Measurements from ENCODE around the gene LUZP2.
"Not testable (repeated sequence)": the region's sequence is repeated elsewhere in the genome, so short reads cannot be mapped to it uniquely, and the experiment has no call there.

Gene LUZP2

DNA sequence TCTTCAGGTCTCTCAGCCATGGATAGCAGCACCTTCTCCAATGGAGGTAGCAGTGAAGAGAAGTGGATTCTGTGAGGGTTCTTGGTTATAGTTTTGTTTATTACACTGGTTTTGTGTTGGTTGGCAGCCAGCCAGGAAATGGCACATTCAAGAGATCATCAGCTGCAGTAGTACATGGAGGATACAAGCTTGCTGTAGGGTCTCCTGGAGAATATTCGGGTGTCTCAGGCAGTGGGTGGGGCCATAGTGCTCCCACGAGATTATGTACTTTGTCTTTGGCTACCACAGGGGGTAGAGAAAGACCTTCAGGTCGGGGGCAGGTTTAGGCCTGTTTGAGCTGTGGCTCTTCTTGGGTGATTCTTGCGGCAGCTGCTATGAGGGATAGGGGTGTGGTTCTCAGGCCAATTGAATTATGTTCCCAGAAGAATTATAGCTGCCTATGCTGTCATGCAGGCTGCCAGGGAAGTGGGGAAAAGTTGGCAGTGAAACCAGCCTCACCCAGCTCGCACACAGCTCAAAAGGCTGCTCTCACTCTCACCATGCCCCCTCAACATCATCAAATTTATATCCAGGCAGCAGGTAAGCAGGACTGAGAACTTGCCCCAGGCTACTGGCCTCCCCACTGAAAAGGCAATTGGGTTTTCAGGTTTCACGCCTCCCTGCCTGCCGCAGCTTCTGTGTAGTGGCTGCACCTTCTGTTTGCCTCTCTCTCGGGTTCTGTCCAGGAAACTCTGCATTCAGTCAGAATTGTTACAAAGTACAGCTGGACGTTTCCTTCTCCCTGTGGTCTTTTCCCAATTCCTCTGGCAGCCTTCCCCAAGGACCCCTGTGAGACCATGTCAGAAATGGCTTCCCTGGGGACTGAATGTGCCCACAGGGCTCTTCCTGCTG, 435.5 kb downstream of the LUZP2 start:
- DNase-seq, result no peak
- Histone ChIP-seq H3K36me3 (ENCODE audit: control insufficient read depth in 4 of 4, insufficient read depth in 4 of 4, low read length in 3 of 4) (no peaks in the 10 kb centered on the region), H3K27me3 (replicated peaks in 2 of 5; ENCODE audit: control insufficient read depth in 4 of 5, insufficient read depth in 5 of 5, low read length in 4 of 5) (no peaks in the 10 kb centered on the region), H3K9me3 (ENCODE audit: control extremely low read depth in 1 of 5, control insufficient read depth in 4 of 5, insufficient read depth in 2 of 5, low read depth in 1 of 5, low read length in 4 of 5) (peaks cover 0 to 1% (median 0%) of the 10 kb centered on the region in 5 experiments), H3K27ac (ENCODE audit: insufficient read depth in 1 of 2, low read depth in 1 of 2, low read length in 2 of 2, poor library complexity in 1 of 2, severe bottlenecking in 2 of 2) (no peak overlapping the region), H3K4me3 (ENCODE audit: control insufficient read depth in 1 of 7, extremely low read depth in 1 of 7, insufficient read depth in 4 of 7, low read depth in 2 of 7, low read length in 6 of 7) (no peak overlapping the region), H3K4me1 (ENCODE audit: control extremely low read depth in 1 of 4, control insufficient read depth in 4 of 4, insufficient read depth in 4 of 4, low read length in 3 of 4) (no peaks in the 10 kb centered on the region)
- CTCF ChIA-PET, result interaction anchor here (1.7 kb wide), 1 partner anchor 9 kb away, joined by 5 read pairs; no protein-coding TSS in a partner anchor
- POLR2A ChIA-PET, result no interaction called here
- 95% methylated on average over 7 of the region's 9 CpGs for WGBS (ENCODE audit: insufficient coverage)

DNA sequence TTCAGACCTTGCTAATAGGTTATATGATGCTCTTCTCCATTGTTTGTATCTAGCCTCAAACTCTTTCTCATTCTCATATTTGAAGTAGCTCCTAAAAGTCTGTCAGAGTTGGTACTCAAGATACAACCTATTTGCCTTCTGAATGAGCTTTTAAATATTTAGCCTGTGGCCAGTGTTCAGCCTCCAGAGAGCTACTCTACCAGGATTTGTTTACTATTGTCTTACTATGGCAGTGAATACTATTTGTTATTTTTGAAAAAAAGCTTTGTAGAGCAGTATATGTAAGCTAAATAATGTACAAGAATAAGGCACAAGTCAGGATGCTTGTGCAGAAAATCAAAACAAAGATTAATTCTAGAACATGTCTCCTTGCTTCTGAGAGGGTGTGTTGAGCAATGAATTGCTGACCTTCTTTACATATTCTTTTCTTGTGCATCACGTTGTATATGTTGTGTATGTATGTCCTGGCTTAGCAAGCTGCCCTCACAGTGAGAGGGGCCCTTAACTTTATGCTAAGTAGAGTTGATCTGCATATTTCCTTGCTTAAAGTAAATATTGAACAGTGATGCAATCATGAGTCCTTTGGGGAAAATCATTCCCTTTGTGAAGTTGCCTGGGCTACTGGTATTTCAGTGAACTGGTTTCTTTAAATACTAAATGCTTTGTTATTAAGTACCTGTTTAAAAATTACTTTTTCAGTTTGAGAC, 438.0 kb downstream of the LUZP2 start:
- ChIA-PET CTCF (no interaction called here), POLR2A (no interaction called here)
- no peak overlapping the region for H3K27ac ChIP-seq (ENCODE audit: insufficient read depth in 1 of 2, low read depth in 1 of 2, low read length in 2 of 2, poor library complexity in 1 of 2, severe bottlenecking in 2 of 2)
- peaks cover 0 to 1% (median 0%) of the 10 kb centered on the region in 5 experiments for H3K9me3 ChIP-seq (ENCODE audit: control extremely low read depth in 1 of 5, control insufficient read depth in 4 of 5, insufficient read depth in 2 of 5, low read depth in 1 of 5, low read length in 4 of 5)
- H3K4me3 ChIP-seq (ENCODE audit: control insufficient read depth in 1 of 7, extremely low read depth in 1 of 7, insufficient read depth in 4 of 7, low read depth in 2 of 7, low read length in 6 of 7), result no peak overlapping the region
- no peaks in the 10 kb centered on the region for H3K36me3 ChIP-seq (ENCODE audit: control insufficient read depth in 4 of 4, insufficient read depth in 4 of 4, low read length in 3 of 4)
- whole genome bisulfite sequencing (ENCODE audit: insufficient coverage), result 80% methylated on average over 1 of the region's 1 CpG
- DNase-seq, result no peak
- H3K4me1 ChIP-seq (ENCODE audit: control extremely low read depth in 1 of 4, control insufficient read depth in 4 of 4, insufficient read depth in 4 of 4, low read length in 3 of 4), result no peaks in the 10 kb centered on the region
- H3K27me3 ChIP-seq (replicated peaks in 2 of 5; ENCODE audit: control insufficient read depth in 4 of 5, insufficient read depth in 5 of 5, low read length in 4 of 5), result no peaks in the 10 kb centered on the region

DNA sequence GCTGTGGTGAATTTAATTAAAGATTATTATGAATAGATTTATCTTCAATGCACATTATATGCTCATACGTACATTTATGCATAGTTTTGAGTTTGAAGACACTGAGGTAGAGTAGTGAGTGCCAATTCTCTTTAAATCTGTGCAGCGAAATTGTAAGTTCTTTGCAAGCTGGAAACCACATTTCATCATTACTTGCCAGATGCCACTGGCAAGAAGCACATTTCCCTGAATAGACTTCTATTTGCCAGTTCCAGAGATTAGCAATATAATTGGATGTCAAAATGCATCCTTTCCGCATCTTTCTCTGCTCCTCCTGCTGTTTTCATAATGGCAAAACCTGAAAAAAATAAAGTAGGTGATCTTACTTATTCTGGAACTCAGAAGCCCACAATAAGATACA, 448.0 kb downstream of the LUZP2 start:
- no peak for DNase-seq
- 93% methylated on average over 2 of the region's 3 CpGs for WGBS (ENCODE audit: insufficient coverage)
- Histone ChIP-seq H3K27ac (ENCODE audit: insufficient read depth in 1 of 2, low read depth in 1 of 2, low read length in 2 of 2, poor library complexity in 1 of 2, severe bottlenecking in 2 of 2) (no peak overlapping the region), H3K4me1 (ENCODE audit: control extremely low read depth in 1 of 4, control insufficient read depth in 4 of 4, insufficient read depth in 4 of 4, low read length in 3 of 4) (no peaks in the 10 kb centered on the region), H3K27me3 (replicated peaks in 2 of 5; ENCODE audit: control insufficient read depth in 4 of 5, insufficient read depth in 5 of 5, low read length in 4 of 5) (no peaks in the 10 kb centered on the region), H3K36me3 (ENCODE audit: control insufficient read depth in 4 of 4, insufficient read depth in 4 of 4, low read length in 3 of 4) (no peaks in the 10 kb centered on the region), H3K9me3 (ENCODE audit: control extremely low read depth in 1 of 5, control insufficient read depth in 4 of 5, insufficient read depth in 2 of 5, low read depth in 1 of 5, low read length in 4 of 5) (no peaks in the 10 kb centered on the region), H3K4me3 (ENCODE audit: control insufficient read depth in 1 of 7, extremely low read depth in 1 of 7, insufficient read depth in 4 of 7, low read depth in 2 of 7, low read length in 6 of 7) (no peak overlapping the region)
- POLR2A ChIA-PET, result no interaction called here
- CTCF ChIA-PET, result no interaction called here

DNA sequence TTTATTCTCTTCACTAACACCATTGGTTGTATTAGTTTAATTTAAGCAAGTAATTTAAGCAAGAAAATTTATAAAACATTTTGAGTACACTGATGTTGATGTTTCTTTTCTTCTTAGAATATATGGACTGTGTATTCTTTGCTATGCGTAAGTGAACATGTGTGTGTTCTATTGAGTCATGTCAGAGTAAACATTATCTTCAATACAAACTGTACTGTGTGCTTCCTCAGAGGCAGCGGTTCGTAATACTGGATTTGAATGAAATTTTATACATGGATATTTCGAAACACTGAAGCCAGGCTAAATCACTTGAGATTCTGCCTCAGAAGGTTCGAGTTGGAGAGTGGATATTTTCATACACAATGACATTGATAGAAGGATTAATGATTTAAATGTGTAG, 452.6 kb downstream of the LUZP2 start:
- no peaks in the 10 kb centered on the region for H3K4me1 ChIP-seq (ENCODE audit: control extremely low read depth in 1 of 4, control insufficient read depth in 4 of 4, insufficient read depth in 4 of 4, low read length in 3 of 4)
- H3K27ac ChIP-seq (ENCODE audit: insufficient read depth in 1 of 2, low read depth in 1 of 2, low read length in 2 of 2, poor library complexity in 1 of 2, severe bottlenecking in 2 of 2), result no peak overlapping the region
- H3K27me3 ChIP-seq (replicated peaks in 2 of 5; ENCODE audit: control insufficient read depth in 4 of 5, insufficient read depth in 5 of 5, low read length in 4 of 5), result no peaks in the 10 kb centered on the region
- no peaks in the 10 kb centered on the region for H3K36me3 ChIP-seq (ENCODE audit: control insufficient read depth in 4 of 4, insufficient read depth in 4 of 4, low read length in 3 of 4)
- 80% methylated on average over 1 of the region's 5 CpGs for WGBS (ENCODE audit: insufficient coverage)
- no peaks in the 10 kb centered on the region for H3K9me3 ChIP-seq (ENCODE audit: control extremely low read depth in 1 of 5, control insufficient read depth in 4 of 5, insufficient read depth in 2 of 5, low read depth in 1 of 5, low read length in 4 of 5)
- no peak for DNase-seq
- CTCF ChIA-PET, result no interaction called here
- no peak overlapping the region for H3K4me3 ChIP-seq (ENCODE audit: control insufficient read depth in 1 of 7, extremely low read depth in 1 of 7, insufficient read depth in 4 of 7, low read depth in 2 of 7, low read length in 6 of 7)
- POLR2A ChIA-PET, result no interaction called here

DNA sequence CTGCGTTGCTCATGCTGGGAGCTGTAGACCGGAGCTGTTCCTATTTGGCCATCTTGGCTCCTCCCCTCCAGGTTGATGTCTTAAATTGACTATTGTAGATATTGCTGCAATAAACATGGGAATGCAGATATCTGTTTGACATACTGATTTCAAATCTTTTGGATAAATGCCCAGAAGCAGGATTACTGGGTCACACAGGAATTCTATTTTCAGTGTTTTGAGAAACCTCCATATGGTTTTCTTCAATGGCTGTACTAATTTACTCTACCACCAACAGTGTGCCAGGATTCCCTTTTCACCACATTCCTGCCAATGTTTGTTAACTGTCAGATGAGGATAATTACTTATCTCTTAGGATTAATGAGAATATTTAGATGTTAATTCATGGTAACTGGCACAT, 467.0 kb downstream of the LUZP2 start:
- WGBS (ENCODE audit: insufficient coverage), result no CpG with 5 or more reads among the region's 2 CpGs
- H3K27ac ChIP-seq (ENCODE audit: insufficient read depth in 1 of 2, low read depth in 1 of 2, low read length in 2 of 2, poor library complexity in 1 of 2, severe bottlenecking in 2 of 2), result no peak overlapping the region
- DNase-seq, result no peak
- no peaks in the 10 kb centered on the region for H3K27me3 ChIP-seq (replicated peaks in 2 of 5; ENCODE audit: control insufficient read depth in 4 of 5, insufficient read depth in 5 of 5, low read length in 4 of 5)
- CTCF ChIA-PET, result no interaction called here
- POLR2A ChIA-PET, result no interaction called here
- H3K4me1 ChIP-seq (ENCODE audit: control extremely low read depth in 1 of 4, control insufficient read depth in 4 of 4, insufficient read depth in 4 of 4, low read length in 3 of 4), result no peaks in the 10 kb centered on the region
- no peaks in the 10 kb centered on the region for H3K9me3 ChIP-seq (ENCODE audit: control extremely low read depth in 1 of 5, control insufficient read depth in 4 of 5, insufficient read depth in 2 of 5, low read depth in 1 of 5, low read length in 4 of 5)
- H3K4me3 ChIP-seq (ENCODE audit: control insufficient read depth in 1 of 7, extremely low read depth in 1 of 7, insufficient read depth in 4 of 7, low read depth in 2 of 7, low read length in 6 of 7), result no peak overlapping the region
- no peaks in the 10 kb centered on the region for H3K36me3 ChIP-seq (ENCODE audit: control insufficient read depth in 4 of 4, insufficient read depth in 4 of 4, low read length in 3 of 4)

DNA sequence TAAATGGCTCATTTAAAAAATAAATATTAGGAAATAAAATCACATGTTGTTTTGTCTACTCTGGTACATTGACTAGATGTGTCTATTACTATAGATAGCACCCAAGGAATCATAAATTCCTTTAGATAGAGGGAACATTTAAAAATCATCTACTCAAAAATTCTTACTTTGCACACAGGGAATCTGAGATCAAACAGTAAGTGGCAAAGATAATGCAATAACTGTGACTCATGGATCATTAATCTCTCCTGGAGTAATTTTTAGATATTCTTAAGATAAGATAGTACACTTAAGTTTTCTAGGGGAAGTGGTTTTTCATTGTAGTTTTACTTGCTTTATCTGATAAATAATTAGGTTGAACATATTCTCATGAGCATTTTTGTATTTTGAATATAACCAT, 468.9 kb downstream of the LUZP2 start:
- ChIA-PET POLR2A (no interaction called here), CTCF (no interaction called here)
- no peaks in the 10 kb centered on the region for H3K27me3 ChIP-seq (replicated peaks in 2 of 5; ENCODE audit: control insufficient read depth in 4 of 5, insufficient read depth in 5 of 5, low read length in 4 of 5)
- no peaks in the 10 kb centered on the region for H3K4me1 ChIP-seq (ENCODE audit: control extremely low read depth in 1 of 4, control insufficient read depth in 4 of 4, insufficient read depth in 4 of 4, low read length in 3 of 4)
- H3K36me3 ChIP-seq (ENCODE audit: control insufficient read depth in 4 of 4, insufficient read depth in 4 of 4, low read length in 3 of 4), result no peaks in the 10 kb centered on the region
- H3K27ac ChIP-seq (ENCODE audit: insufficient read depth in 1 of 2, low read depth in 1 of 2, low read length in 2 of 2, poor library complexity in 1 of 2, severe bottlenecking in 2 of 2), result no peak overlapping the region
- H3K4me3 ChIP-seq (ENCODE audit: control insufficient read depth in 1 of 7, extremely low read depth in 1 of 7, insufficient read depth in 4 of 7, low read depth in 2 of 7, low read length in 6 of 7), result no peak overlapping the region
- DNase-seq, result no peak
- no peaks in the 10 kb centered on the region for H3K9me3 ChIP-seq (ENCODE audit: control extremely low read depth in 1 of 5, control insufficient read depth in 4 of 5, insufficient read depth in 2 of 5, low read depth in 1 of 5, low read length in 4 of 5)

DNA sequence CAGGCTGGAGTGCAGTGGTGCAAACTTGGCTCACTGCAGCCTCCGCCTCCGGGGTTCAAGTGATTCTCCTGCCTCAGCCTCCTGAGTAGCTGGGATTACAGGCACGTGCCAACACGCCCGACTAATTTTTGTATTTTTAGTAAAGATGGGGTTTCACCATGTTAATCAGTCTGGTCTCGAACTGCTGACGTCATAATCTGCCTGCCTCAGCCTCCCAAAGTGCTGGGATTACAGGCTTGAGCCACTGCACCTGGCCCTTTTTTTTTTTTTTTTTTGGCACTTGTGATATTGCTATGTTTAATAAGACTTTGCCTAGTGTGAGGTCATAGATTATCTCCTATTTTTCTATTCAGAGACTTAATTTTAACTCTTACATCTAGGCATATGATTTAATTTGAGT, 497.1 kb downstream of the LUZP2 start:
- H3K4me1 ChIP-seq (ENCODE audit: control extremely low read depth in 1 of 4, control insufficient read depth in 4 of 4, insufficient read depth in 4 of 4, low read length in 3 of 4); H3K9me3 ChIP-seq (ENCODE audit: control extremely low read depth in 1 of 5, control insufficient read depth in 4 of 5, insufficient read depth in 2 of 5, low read depth in 1 of 5, low read length in 4 of 5); H3K36me3 ChIP-seq (ENCODE audit: control insufficient read depth in 4 of 4, insufficient read depth in 4 of 4, low read length in 3 of 4); DNase-seq; CTCF ChIA-PET; H3K4me3 ChIP-seq (ENCODE audit: control insufficient read depth in 1 of 7, extremely low read depth in 1 of 7, insufficient read depth in 4 of 7, low read depth in 2 of 7, low read length in 6 of 7); H3K27ac ChIP-seq (ENCODE audit: insufficient read depth in 1 of 2, low read depth in 1 of 2, low read length in 2 of 2, poor library complexity in 1 of 2, severe bottlenecking in 2 of 2); H3K27me3 ChIP-seq (replicated peaks in 2 of 5; ENCODE audit: control insufficient read depth in 4 of 5, insufficient read depth in 5 of 5, low read length in 4 of 5): not testable (repeated sequence)
- POLR2A ChIA-PET, result interaction anchor here (0.8 kb wide), 1 partner anchor 779 kb away, joined by 3 read pairs; no protein-coding TSS in a partner anchor
- 67% methylated on average over 3 of the region's 7 CpGs for WGBS (ENCODE audit: insufficient coverage)

All from common myeloid progenitor, CD34-positive (primary cell).